CD1c-positive myeloid dendritic cell (primary cell): ENCODE results near the gene BICRA.
"Not testable (repeated sequence)": the region's sequence is repeated elsewhere in the genome, so short reads cannot be mapped to it uniquely, and the experiment has no call there.

Experiments used
- DNase-seq: peaks from one replicate; pipeline ENCODE4 v3.0.0-alpha.2; 2016; ENCODE audit errors: extremely low spot score

The BICRA gene

GRCh38 chr19:47714855-47715254 lies 105.9 kb downstream of the BICRA start:
- not testable (repeated sequence) for DNase-seq

GRCh38 chr19:47716270-47716937 lies 107.5 kb downstream of the BICRA start:
- DNase-seq, result no peak

- DNase-seq, result not testable (repeated sequence)
Measured at GRCh38 chr19:47718415-47719046, 109.6 kb downstream of the BICRA start.

DNA sequence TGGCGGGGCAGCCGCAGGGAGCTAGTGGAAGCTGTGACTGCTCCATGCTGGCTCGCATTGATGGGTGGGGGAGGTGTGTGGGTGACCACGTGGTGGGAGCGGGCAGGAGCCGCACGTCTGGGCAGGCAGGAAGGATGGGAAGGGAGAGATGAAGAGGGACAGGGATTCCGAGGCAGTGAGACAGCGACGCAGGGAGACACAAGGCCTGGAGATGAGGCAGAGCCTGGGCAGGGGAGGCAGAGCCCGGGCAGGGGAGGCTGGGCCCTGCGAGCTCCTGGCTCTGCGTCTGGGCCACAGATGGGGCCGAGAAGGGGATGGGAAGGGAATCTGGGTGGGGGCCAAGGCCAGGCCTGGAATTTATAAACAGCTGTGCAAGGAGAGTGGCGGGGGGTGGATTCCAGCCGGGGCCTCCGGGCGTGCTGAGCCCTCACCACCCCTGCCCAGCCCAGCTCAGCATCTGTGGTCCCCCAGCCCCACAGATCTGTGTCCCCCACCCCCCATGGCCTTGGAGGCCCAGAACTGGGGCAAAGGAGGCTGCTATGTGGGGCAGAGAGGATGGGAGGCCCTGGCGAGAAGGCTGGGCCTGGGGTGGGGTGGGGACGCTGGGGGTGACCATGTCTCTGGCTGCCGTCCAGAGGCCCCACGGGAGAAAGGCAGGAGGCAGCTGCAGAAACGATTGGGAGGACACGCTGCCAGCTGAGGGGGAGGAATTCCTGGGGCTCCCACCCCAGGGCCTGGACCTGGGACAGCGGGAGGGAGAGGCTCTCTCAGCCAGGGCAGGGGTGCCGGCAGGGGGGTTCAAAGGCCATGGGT lies 110.3 kb downstream of the BICRA start:
- no peak for DNase-seq

GRCh38 chr19:47720669-47721422 lies 111.9 kb downstream of the BICRA start:
- DNase-seq, result no peak

DNA sequence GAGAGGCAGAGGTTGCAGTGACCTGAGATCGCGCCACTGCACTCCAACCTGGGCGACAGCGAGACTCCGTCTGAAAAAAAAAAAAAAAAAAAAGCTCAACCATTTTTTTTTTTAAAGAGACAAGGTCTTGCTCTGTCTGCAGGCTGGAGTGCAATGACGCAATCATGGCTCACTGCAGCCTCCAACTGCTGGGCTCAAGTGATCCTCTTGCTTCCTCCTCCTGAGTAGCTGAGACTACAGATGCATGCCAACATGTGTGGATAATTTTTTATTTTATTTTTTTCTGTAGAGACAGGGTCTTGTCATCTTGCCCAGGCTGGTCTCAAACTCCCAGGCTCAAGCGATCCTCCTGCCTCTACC lies 114.6 kb downstream of the BICRA start:
- DNase-seq, result peak; percentile 63

DNA sequence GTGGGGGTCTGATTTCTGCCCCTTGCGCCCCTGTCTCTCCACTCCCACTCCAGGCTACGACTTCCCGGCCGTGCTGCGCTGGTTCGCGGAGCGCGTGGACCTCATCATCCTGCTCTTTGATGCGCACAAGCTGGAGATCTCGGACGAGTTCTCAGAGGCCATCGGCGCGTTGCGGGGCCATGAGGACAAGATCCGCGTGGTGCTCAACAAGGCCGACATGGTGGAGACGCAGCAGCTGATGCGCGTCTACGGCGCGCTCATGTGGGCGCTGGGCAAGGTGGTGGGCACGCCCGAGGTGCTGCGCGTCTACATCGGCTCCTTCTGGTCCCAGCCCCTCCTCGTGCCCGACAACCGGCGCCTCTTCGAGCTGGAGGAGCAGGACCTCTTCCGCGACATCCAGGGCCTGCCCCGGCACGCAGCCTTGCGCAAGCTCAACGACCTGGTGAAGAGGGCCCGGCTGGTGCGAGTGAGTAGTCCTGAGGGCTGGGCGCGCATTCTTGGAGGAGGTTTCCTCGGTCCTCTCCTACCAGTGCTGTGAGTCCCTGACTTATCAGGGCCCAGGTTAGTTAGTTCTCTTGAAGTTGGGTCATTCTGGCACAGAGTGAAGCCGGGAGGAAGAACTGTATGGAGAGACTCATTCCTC lies 116.9 kb downstream of the BICRA start:
- no peak for DNase-seq

DNA sequence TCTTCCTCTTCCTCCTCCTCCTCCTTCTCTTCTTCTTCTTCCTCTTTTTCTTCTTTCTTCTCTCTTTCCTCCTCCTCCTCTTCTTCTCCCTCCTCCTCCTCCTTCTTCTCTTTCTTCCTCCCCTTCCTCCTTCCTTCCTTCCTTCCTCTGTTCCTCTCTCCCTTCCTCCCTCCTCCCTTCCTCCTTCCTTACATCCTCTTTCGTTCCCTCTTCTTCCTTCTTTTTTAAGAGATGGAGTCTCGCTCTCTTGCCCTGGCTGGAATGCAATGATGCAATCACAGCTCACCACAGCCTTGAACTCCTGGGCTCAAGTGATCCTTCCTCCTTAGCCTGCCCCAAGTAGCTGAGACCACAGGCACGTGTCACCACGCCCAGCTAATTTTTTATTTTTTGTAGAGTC lies 117.5 kb downstream of the BICRA start:
- DNase-seq, result peak; percentile 42

DNA sequence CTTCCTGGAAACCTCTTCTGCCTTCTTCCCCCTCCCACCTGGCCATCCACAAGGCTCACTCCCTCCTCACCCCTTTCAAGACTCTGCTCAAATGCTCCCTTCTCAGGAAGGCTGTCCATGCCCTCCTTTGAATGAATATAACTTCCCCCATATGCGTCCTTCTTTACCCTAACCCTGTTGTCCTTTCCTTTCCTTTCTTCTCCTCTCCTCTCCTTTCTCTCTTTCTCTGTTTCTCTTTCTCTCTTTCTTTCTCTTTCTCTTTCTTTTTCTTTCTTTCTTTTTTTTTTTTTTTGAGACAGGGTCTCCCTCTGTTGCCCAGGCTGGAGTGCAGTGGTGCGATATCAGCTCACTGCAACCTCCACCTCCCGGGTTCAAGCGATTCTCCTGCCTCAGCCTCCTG lies 119.4 kb downstream of the BICRA start:
- not testable (repeated sequence) for DNase-seq

- DNase-seq, result no peak
Measured at GRCh38 chr19:47729468-47729798, 120.5 kb downstream of the BICRA start.

- no peak for DNase-seq
Measured at GRCh38 chr19:47729799-47730520, 121.0 kb downstream of the BICRA start.

DNA sequence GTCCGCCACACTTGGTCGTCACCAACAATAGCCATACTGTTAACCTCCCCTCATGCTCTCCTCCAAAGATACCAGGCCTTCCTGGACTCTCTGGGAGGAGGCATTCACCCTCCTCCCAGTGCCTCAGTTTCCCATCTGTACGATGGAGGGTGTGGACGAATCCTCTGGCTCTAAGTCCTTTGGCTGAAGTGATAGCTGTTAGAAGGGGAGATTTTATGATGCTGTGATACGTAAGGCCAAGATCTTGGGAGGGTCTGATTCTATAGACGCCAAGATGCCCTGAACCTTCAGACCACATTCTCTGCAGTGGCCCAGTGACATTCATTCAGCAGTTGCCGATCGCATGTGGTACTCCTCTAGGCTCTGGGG lies 121.6 kb downstream of the BICRA start:
- DNase-seq, result no peak

DNA sequence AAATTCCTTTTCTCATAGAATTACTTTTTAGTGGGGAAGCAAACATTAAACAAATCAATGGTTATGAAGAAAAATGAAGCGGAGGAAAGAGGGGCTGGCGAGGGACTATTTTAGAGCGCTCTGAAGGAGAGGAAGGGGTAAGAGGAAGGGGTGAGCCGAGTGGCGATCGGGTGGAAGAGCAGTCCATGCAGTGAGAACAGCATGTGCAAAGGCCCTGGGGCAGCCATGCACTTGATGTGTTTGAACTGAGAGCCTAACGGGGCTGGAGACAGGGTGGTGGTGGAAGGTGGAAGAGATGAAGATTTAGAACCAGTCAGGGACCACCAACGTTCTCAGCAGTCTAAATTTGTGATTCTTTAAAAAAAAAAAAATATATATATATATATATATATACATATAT lies 122.0 kb downstream of the BICRA start:
- DNase-seq, result no peak

DNA sequence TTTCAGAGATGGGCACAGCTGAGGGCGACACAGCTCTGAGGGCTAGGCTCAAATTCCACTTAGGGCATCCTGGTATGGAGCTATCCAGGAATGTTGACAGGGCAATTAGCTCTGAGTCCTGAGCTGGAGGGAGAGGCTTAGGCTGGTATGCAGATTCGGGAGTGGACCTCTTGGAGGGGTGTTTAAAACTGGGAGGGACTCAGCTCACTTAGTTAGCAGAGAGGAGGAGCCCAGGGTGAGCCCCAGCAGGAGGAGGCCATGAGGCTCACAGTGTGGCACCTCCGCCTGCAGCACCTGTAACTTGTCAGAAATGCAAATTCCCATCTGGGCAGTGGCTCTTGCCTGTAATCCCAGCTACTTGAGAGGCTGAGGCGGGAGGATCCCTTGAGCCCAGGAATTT lies 126.2 kb downstream of the BICRA start:
- DNase-seq, result no peak

GRCh38 chr19:47740866-47741519 lies 132.1 kb downstream of the BICRA start:
- no peak for DNase-seq

GRCh38 chr19:47741544-47742140 lies 132.7 kb downstream of the BICRA start:
- no peak for DNase-seq

DNA sequence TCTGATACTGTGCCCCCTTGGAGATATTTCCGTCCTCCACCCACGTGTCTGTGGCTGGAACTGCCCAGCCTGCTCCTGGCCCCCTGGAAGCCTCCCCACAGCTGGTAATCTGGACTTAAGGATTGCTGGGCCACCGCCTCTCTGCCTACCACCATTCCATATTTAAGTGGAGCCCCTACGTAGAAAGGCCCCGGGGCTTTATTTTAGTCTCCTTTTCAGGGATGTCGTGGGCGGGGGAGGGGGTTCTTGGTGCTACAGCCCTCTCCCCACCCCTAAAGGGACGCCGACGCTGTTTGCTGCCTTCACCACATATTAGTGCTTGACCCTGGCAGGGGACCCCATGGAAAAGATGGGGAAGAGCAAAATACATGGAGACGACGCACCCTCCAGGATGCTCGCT lies 133.7 kb downstream of the BICRA start:
- no peak for DNase-seq

DNA sequence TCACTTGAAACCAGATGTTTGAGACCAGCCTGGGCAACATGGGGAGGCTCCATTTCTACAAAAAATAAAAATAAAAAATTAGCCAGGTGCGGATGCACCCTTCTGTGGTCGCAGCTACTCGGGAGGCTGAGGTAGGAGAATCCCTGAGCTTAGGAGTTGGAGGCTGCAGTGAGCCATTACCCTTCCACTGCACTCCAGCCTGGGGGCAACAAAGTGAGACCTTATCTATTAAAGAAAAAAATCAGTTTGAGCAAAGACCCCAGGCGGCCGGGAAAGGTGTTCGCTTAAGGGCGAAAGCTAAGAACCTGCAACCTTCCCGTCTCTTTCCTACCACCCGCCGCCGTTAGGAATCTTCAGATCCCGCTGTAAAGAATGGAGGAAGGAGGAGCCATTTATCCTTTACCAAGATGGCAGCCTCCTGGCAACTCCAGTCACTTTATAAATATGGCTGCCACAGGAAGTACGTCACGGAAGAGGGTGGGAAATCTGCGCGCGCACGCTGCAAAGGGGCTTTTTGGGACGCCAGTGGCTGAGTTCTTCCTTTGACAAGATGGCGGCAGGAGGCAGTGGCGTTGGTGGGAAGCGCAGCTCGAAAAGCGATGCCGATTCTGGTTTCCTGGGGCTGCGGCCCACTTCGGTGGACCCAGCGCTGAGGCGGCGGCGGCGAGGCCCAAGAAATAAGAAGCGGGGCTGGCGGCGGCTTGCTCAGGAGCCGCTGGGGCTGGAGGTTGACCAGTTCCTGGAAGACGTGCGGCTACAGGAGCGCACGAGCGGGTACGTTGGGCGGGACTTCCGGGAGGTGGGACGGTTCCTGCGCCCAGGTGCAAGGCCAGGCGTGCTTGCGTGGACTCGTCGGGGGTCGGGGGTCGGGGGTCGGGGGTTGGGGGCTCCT lies 136.3 kb downstream of the BICRA start, which contains the start of gene NOP53:
NOP53 (plus strand) TSS at position 537 of the 892 bp plus-strand sequence; CDS start at position 551, 14 bp downstream.
- DNase-seq, result peak; percentile 99

DNA sequence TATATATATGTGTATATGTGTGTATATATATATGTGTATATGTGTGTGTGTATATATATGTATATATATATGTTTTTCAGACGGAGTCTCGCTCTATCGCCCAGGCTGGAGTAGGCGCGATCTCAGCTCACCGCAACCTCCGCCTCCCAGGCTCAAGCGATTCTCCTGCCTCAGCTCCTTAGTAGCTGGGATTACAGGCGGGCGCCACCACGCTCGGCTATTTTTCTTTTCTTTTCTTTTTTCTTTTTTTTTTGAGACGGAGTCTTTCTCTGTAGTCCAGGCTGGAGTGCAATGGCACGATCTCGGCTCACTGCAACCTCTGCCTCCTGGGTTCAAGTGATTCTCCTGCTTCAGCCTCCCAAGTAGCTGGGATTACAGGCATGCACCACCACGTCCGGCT lies 137.2 kb downstream of the BICRA start:
- DNase-seq, result not testable (repeated sequence)
